GM21447 (cell line): Measurements from ENCODE around the gene BTBD9.

Experiments used
- ATAC-seq: cut with Tn5 transposase; IDR thresholded peaks from one replicate; pipeline ENCODE4 v1.9.1; 2021; ENCODE audit not compliant: unreplicated experiment

Gene BTBD9

DNA sequence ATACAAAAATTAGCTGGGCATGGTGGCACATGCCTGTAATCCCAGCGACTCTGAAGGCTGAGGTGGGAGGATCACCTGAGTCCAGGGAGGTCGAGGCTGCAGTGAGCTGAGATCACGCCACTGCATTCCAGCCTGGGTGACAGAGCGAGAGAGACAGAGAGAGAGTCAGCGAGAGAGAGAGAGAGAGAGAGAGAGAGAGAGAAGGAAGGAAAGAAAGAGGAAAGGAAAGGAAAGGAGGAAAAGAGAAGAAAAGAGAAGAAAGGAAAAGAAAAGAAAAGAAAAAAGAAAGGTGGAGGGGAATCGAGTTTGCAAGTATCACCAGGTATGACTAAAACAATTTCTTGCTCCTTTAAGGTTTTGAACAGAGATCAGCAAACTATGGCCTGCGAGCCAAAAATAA lies 152.3 kb downstream of the BTBD9 start:
- no peak for ATAC-seq

DNA sequence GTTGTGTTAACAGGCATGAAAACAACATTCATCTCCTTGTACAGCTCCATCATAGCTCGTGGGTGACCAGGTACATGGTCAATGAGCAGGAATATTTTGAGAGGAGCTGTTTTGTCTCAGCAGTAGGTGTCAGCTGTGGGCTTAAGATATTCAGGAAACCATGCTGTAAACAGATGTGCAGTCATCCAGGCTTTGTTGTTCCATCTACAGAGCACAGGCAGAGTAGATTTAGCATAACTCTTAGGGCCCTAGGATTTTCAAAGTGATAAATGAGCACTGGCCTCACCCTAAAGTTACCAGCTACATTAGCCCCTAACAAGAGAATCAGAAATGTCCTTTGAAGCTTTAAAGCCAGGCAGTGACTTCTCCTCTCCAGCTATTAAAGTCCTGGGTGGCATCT lies 154.2 kb downstream of the BTBD9 start:
- no peak for ATAC-seq

DNA sequence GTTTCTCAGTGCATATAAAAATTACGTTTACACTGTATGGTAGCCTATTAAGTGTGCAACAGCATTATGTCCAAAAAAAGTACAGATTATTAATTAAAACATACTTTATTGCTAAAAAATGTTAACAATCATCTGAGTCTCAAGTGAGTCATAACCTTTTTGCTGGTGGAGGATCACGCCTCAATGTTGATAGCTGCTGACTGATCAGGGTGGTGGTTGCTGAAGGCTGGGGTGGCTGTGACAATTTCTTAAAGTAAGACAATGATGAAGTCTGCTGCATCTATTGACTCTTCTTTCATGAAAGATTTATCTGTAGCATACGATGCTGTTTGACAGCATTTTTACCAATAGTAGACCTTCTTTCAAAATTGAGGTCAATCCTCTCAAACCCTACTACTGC lies 155.1 kb downstream of the BTBD9 start:
- no peak for ATAC-seq

DNA sequence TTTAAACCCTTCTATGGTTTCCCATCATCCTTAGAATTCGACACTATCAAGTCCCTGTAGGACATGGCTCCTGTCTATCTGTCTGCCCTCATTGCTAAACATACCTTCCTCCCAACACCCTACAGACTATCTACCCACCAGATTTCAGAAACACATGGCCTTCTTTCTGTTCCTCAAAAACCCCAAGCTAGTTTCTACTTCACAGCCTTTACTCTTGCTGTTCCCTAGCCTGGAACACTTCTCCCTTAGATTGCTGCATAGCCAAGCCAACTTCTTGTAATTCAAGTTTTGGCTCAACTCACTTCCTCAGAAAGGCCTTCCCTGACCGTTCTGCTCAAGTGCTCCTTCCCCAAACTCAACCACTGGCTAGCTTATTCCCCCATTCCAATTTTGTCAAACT lies 156.2 kb downstream of the BTBD9 start:
- no peak for ATAC-seq

DNA sequence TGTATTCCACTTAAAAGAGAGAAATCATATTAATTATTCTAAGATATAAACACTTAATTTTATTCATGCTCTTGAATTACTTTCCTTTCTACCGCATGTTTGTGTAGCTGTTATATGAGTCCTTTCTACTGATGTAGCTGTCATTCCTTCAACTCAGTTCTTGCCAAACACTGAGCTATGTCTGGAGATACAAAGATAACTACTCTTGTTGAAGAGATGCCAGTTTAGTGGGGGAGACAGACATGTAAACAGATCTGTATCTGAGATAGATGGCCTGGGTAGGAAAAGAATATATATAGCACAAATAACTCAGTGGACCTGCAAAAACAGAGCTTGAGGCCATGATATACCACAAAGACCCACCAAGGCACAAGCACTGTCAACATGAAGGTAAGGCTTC lies 157.3 kb downstream of the BTBD9 start:
- no peak for ATAC-seq

DNA sequence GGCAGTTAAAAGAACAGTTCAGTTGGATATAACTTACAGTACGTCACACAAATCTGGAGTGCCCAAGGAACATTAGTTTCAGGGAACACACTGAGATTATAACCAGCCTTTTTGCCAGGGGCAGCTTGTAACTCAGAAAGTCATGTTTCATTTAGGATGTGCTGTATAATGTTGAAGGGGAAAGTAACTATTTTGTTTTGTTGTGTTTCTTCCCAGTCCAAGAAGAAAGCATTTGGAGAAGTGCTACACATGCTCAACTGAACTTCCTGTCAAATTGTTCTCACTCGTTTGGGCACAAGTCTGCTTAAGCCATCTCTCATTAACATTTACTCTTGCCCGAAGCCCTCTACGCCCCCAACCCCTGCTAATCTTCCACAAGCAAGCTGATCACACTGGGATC lies 157.9 kb downstream of the BTBD9 start:
- ATAC-seq = no peak

DNA sequence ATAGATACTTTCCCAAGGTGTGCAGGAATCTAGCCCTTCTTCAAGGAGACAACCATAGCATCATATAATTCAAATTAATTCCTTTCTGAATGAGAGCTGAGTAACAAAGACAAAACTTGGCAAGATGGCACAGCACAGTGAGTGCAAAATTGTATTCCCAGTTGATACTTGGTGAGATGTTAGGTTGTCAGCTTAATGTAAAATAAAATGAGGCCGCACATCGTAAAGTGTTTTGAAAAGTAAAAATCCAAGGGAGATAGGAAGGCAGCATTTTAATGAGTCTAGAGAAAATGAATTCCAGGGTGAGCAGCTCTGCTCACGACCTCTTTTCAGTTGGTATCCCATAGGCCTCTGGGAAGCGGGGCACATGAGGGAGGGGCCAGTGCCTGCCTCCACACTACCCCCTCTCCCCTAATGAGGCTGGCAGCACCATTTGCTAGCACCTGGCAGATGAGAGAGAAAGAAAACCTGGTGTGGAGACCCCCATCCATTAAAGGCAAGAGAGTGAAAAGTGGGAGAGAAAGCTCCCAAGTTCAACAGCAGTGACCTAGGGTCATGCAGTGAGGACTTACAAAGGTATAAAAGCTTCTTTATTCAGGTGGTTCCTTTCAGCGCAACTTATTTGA lies 158.4 kb downstream of the BTBD9 start:
- ATAC-seq = no peak

DNA sequence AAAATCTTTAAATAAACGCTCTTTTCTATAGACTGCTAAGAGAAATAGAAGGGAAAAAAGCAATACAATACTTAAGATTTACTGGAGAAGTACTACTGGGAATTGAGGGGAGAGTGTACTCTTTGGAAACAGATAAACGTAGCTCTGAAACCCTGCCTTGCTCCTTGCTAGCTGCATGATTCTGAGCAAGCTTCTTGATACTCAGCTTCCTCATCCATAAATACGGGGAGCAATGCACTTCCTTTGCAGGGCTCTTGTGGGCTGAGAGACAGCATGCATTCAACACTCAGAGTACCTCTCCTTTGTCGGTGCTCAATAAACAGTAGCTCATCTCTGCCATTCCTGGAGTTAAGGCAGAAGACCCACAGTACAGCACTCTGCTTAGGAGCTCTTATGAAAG lies 159.7 kb downstream of the BTBD9 start:
- no peak for ATAC-seq

DNA sequence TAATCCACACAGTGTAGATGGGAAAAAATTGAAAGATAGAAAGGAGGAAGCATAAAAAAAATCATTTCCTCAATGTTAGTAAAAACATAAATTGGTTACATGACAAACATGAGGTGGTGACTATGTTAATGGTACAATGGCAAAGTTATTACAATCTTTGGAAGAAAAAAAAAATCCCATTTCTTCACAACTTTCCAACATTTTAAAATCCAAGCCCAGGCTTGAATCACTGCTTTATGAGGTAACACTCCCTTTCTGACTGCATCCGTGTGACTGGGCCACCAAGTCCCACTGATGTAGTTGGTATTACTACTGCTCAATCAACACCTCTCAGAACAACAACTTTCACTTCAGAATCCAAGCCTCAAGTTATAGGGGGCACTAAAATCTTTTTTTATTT lies 160.4 kb downstream of the BTBD9 start:
- no peak for ATAC-seq

DNA sequence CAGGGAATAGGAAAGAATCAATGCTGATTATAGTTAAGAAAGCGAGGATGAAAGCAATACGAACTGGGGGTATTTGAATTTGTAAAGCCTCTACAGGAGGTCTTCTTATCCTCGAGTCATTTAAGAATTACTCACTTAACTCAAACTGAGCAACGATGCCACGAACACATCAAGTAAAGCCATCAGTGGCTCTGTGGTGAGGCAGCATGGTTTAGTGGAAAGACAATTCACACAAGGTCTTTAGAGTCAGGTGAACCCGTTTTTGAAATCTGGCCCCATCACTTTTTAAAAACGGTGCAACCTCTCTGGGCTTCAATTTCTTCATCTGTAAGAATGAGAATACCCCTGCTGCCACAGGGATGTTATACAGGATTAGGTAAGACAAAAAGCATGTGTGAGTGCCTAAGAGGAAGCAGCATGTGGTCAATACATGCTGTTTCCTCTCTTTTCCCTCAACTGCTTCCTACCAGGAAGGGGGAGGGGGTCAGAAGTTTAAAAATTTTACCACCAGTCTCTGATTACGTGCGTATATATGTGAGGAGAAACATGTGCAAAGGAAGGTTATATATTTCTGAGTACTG lies 162.0 kb downstream of the BTBD9 start:
- no peak for ATAC-seq

DNA sequence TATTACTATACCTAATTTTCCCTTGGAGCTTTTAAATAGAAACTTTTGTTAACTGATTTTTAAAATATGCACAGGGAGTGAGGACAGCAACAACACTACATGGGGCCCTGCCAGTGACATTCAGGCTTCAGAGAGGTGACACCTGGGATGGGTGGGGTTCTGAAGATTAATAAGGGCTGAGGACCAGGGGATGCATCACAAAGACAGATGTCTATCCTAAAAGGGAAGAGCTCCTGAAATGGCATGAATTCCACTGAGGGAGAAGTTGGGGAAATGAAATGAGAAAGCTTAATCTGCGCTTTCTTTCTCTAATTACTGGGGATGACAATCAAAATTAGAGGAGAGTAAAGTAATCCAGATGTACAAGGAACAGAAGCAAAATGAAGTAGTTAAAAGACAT lies 162.8 kb downstream of the BTBD9 start:
- ATAC-seq = no peak

DNA sequence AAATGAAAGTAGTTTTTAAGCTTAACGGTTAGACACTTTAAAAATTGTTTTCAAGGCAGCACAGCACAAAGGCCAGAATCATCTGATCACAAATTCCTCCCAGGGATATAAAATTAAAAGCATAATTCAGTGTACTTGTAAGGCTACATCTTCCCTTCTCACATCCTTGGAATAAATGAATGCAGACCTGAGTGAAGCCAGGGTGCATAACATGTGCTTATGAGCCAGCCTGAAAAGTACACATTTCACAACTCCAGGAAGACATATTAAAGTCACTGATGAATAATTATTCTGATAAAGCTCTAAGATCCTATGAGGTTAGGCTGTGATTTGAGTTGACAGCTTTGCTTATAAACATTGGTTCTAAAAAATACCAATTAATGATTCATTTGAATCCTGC lies 163.6 kb downstream of the BTBD9 start:
- ATAC-seq = no peak

DNA sequence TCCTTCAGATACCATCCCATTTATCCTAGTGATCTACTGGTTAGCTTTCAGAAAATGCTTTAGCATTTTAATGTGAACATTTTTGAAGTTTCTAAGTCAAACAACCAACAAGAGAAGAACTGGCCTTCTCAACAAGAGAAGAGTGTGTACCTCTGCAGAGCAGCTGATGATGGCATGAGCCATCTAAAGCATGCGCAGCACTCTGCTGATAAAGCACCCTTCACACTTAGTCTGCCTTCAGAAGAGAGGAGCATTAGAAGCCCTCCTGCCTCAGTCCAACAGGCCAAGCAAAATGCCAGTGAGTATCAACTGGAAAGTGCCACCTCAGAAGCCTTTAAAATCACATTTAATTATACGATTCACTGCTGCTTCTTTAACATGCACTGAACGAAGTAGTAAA lies 169.2 kb downstream of the BTBD9 start:
- no peak for ATAC-seq

DNA sequence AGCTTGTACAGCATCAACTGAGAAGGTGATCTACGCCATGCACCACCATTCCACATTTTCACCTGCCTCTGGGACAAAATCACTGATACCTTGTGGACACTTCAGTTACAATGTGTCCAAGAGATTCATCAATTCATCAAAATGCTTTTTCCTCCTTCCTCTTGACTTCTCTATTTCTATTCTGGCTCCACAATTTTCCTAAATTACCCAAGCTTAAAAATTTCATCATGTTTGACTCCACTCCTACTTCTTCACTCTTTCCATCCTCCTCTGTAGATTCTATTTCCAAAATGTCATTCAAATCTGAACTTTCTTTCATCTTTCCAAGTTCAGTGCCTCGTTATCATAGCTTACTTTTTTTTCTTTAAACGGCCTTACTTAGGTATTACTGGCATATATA lies 172.2 kb downstream of the BTBD9 start:
- no peak for ATAC-seq

DNA sequence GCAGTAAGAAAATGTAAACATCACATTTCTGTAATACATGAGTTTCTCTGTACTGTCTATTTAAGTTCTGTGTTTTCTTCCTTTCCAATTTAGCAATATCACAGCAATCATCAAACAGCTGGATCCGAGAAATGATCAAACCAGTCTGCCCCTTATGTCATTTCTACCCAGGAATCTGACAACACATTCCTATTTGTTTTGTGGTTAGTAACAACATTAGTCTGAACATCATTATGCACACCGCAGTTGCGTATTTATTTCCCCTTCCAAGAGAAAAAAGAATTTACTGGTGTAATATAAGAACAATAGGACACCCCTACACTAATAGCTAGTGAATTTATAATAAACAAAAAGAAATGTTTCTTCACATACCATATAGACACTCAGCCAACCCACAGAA lies 179.5 kb downstream of the BTBD9 start:
- ATAC-seq = no peak

DNA sequence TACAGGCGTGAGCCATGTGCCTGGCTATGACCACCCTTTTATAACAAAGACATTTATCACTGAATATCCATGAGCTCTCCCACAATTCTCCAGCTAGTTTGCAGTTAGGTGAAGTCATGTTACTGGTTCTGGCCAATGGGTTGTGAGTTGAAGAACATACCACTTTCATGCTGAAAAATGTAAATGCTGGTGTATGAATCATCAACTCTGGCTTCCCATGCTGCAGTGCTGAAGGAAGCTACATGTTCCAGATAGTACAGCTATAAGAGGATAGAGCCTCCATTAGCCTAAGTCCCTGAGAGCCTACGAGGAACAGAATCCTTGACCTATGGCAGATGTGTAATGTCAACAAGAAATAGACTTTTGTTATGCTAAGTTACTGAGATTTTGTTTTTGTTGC lies 180.4 kb downstream of the BTBD9 start:
- ATAC-seq = no peak

DNA sequence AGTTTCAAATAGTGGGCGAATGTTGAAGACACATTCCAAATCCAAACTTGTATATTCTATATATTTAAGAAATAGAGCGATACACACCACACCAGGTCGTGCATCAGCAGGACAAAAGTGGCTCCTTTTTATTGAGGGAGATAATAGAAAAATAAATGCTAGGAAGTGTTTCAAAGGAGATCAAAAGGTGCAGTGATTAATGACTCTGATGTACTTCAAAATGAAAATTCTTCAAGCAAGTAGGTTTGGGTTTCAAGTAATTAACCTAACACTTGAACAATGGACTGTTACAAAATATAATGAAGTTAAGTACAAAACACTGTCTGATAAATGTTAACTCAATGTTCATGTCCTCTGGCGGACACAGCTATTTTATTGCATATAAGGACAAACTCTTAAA lies 185.9 kb downstream of the BTBD9 start:
- no peak for ATAC-seq

DNA sequence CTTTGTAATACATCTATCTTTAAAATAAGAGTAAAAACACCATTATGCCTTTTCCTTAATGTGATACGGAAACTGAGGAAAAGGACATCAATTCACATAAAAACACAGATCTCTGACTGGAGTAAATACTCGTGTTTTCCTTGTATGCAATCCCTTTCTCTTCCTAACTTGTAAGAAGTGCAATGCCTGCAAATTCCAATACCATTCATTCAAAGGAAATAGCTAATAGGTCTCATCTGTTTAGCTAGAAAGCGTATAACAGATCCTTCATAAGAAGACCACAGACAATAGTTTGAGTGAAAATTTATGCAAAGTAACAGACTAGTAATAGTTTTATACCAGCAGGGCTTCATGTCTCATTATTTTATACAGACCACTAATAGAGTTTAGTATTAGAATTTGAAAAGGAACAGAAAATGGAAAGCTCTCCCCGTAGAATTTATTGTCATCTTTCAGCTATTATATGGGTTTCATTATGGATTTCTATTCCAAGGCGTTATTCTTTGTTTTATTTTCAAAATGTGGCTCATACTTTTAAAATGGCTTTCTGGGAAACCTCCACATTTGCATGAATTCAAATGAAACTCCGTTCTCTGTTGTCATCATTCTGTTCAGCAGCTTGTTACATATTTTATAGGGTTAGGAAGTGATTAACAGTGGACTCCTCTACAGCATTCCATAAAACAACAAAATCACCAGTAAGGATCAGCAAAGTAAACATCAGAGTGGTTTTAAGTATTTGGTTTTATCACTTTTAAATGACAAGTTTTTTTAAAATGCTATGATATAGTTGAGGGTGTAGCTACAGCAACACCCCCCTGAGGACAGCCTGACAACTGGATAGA lies 186.7 kb downstream of the BTBD9 start:
- ATAC-seq = no peak

DNA sequence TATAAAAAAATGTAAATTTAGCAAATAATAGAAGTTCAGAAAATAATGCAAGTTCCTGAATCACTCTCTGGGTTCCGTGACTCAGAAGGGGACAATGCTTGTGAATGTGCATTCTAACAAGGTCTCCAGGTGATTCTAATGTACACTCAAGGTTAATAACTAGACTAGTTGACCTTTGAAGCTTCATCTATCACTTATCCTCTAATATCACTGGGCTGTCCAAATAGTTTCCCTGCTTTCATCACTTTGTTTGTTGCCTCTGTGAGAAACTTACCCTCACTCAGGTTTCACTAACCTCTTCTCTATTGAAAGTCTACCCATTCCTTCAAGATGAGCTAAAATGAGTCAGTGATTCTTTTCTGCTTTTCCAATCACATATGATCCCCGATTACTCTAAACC lies 189.0 kb downstream of the BTBD9 start:
- ATAC-seq = no peak

DNA sequence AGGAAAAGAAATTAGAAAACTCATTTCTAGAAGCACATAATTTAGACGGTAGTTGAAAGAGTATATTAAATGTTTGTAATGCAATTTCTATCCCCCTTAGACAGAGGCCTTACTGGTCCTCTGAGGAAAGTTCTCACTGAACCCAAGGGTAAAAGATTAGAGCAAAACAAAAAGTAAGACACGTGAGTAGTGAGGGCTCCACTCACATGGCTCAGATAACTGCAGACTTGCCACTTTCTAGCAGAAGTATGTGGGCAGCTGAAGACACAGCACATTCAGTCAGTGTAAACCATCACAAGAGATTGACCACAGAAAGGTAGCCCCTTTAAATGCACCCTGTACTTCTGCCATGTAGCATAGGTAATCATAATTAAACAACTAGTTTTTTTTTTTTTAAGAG lies 193.8 kb downstream of the BTBD9 start:
- no peak for ATAC-seq

DNA sequence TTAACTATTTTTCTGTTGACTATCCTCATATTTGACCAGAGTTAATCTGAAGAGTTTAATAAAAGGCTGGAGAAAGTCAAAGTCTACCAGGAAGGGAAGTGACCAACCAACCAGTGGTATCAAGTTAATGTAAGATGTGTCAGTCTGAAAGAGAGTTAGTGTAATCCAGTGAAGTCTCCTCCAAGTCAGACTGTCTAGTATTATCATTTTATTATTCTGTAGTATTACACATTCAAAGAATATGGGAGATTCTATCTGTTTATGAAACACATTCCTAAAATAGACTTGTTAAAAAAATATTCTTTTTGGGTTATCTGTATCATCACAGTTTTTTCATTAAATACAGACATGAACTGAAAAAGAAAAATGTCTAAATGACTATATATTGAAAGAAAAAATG lies 194.4 kb downstream of the BTBD9 start:
- ATAC-seq = no peak

DNA sequence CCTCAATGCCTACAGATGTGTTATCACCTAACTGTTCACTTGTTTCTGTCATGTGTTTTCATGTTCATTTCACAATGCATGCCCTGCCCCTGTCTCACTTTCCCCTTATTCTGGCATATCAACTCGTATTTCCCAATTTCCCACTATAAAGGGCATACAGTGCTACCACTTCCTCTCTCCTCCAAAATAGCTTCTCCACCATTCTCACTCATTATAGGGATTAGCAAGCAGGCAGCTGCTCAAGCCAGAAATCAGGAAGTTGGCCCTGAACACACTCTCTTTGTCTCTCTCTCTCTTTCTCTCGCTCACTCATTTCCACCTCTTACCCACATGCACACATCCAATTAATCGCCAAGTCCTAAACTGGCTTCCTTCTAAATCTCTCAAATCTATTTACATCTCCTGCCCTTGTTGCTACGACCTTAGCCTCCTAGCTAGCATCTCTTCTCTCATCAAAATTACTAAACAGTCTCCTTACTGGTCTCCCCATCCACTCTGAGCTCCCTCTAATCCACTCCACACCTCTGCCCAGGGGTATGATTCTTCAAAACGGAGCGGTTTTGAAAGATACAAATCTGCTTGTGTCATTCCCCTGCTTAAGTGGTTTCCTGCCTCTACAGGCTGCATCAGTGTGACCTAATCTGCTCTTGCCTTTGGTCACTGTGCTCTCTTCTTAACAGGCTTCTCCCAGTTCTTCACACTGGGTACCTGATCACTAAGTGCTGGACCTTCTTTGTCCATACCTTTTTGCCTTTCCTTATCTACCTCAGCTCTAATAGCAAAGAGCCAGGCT lies 196.2 kb downstream of the BTBD9 start:
- no peak for ATAC-seq
